ENCODE measurements around the gene SPRING1. TPM values are rescaled to one million over a fixed set of nuclear protein-coding genes. Genes with fewer than 3 reads are reported as not detected.
A peak's percentile ranks its signal among the peaks of the same experiment; 100 is the strongest.
"Not testable (repeated sequence)": the region's sequence is repeated elsewhere in the genome, so short reads cannot be mapped to it uniquely, and the experiment has no call there.

Gene SPRING1
- total and polyA plus RNA-seq, 2 donors (not counting 1 experiment from before 2014, with no cell fraction given), result 12.9 to 43.7 TPM

- H3K4me1 Mint-ChIP-seq, result peaks cover 4% of the 10 kb centered on the region
- no peaks in the 10 kb centered on the region for H3K9me3 Mint-ChIP-seq (ENCODE audit: insufficient read depth)
- H2AFZ ChIP-seq (ENCODE audit: insufficient read depth, low read depth, low read length, poor library complexity, severe bottlenecking), result no peak overlapping the region
- peak overlapping the region; percentile 54 for H3K4me2 ChIP-seq (replicated peaks; ENCODE audit: low read depth, low read length, poor library complexity, severe bottlenecking)
- H3K27me3 ChIP-seq (replicated peaks in 1 of 4; ENCODE audit: control extremely low read depth in 1 of 4, control insufficient read depth in 3 of 4, insufficient read depth in 4 of 4, low read length in 3 of 4), result no peaks in the 10 kb centered on the region
- no peak overlapping the region for H3K4me3 Mint-ChIP-seq
- DNase-seq, result no peak
- no peak overlapping the region for H3K27ac ChIP-seq (ENCODE audit: low read length in 2 of 2)
- TF ChIP-seq EZH2 (IDR thresholded peaks at IDR 0.05; ENCODE audit: borderline replicate concordance, insufficient read depth, low read depth, low read length, poor library complexity, severe bottlenecking) (no peak), CTCF (IDR thresholded peaks at IDR 0.05) (no peak)
- no peaks in the 10 kb centered on the region for H4K20me1 ChIP-seq (ENCODE audit: control insufficient read depth, insufficient read depth, low read length, poor library complexity, severe bottlenecking)
- intact Hi-C loops (cut with micrococcal nuclease), result no loop called here
- no peaks in the 10 kb centered on the region for H3K79me2 ChIP-seq (ENCODE audit: control insufficient read depth, insufficient read depth, low read length)
- H3K9me3 ChIP-seq (ENCODE audit: control extremely low read depth in 1 of 3, control insufficient read depth in 2 of 3, insufficient read depth in 1 of 3, low read length in 2 of 3), result peaks cover 0 to 7% (median 0%) of the 10 kb centered on the region in 3 donors
- CTCF ChIA-PET, result interaction anchor here (1.4 to 1.6 kb wide), 2 partner anchors 78 to 122 kb away, joined by 4 to 6 read pairs; no protein-coding TSS in a partner anchor
- H3K4me1 ChIP-seq (ENCODE audit: control insufficient read depth in 2 of 2, insufficient read depth in 2 of 2, low read length in 2 of 2), result peaks cover 0 to 2% of the 10 kb centered on the region in 2 donors
- POLR2A ChIA-PET, result no interaction called here
- no peak overlapping the region for H3K4me3 ChIP-seq (ENCODE audit: control extremely low read depth in 1 of 5, extremely low read depth in 1 of 5, insufficient read depth in 1 of 5, low read depth in 2 of 5, low read length in 4 of 5)
- no peaks in the 10 kb centered on the region for H3K27me3 Mint-ChIP-seq
- peaks cover 0 to 2% of the 10 kb centered on the region in 2 experiments for H3K36me3 ChIP-seq (replicated peaks in 1 of 2; ENCODE audit: control extremely low read depth in 1 of 2, control insufficient read depth in 1 of 2, extremely low read depth in 1 of 2, insufficient read depth in 2 of 2, low read length in 1 of 2)
- H3K9ac ChIP-seq (ENCODE audit: low read length), result no peak overlapping the region
- 97% methylated on average over 11 of the region's 11 CpGs for WGBS (ENCODE audit: insufficient coverage)
- ATAC-seq (ENCODE audit: low read depth), result no peak
- no peak overlapping the region for H3K27ac Mint-ChIP-seq
These were observed 22.8 kb upstream of the SPRING1 start for GRCh38 chr12:116760622-116761020.

GRCh38 chr12:116759783-116760621 lies 22.1 kb upstream of the SPRING1 start:
- peaks cover 0 to 2% of the 10 kb centered on the region in 2 donors for H3K4me1 ChIP-seq (ENCODE audit: control insufficient read depth in 2 of 2, insufficient read depth in 2 of 2, low read length in 2 of 2)
- no peak for TF ChIP-seq CTCF (IDR thresholded peaks at IDR 0.05)
- TF ChIP-seq EZH2 (IDR thresholded peaks at IDR 0.05; ENCODE audit: borderline replicate concordance, insufficient read depth, low read depth, low read length, poor library complexity, severe bottlenecking), result no peak
- peak overlapping the region; percentile 65 for H3K27ac Mint-ChIP-seq
- H3K36me3 ChIP-seq (replicated peaks in 1 of 2; ENCODE audit: control extremely low read depth in 1 of 2, control insufficient read depth in 1 of 2, extremely low read depth in 1 of 2, insufficient read depth in 2 of 2, low read length in 1 of 2), result peaks cover 0 to 2% of the 10 kb centered on the region in 2 experiments
- H3K9me3 Mint-ChIP-seq (ENCODE audit: insufficient read depth), result no peaks in the 10 kb centered on the region
- no peak overlapping the region for H3K27ac ChIP-seq (ENCODE audit: low read length in 2 of 2)
- peak overlapping the region; percentile 51 for H2AFZ ChIP-seq (ENCODE audit: insufficient read depth, low read depth, low read length, poor library complexity, severe bottlenecking)
- peak overlapping the region in 3 of 5 experiments; percentile 15 to 33 (median 20) for H3K4me3 ChIP-seq (ENCODE audit: control extremely low read depth in 1 of 5, extremely low read depth in 1 of 5, insufficient read depth in 1 of 5, low read depth in 2 of 5, low read length in 4 of 5)
- ATAC-seq (ENCODE audit: low read depth) (peak; percentile 47), DNase-seq (peak; percentile 36)
- no peaks in the 10 kb centered on the region for H3K27me3 ChIP-seq (replicated peaks in 1 of 4; ENCODE audit: control extremely low read depth in 1 of 4, control insufficient read depth in 3 of 4, insufficient read depth in 4 of 4, low read length in 3 of 4)
- WGBS (ENCODE audit: insufficient coverage), result 76% methylated on average over 20 of the region's 22 CpGs
- no peaks in the 10 kb centered on the region for H3K27me3 Mint-ChIP-seq
- ChIA-PET POLR2A (no interaction called here), CTCF (interaction anchor here (0.6 to 1.9 kb wide), 6 partner anchors 51 to 123 kb away, joined by 3 to 9 read pairs (median 5); partner anchors contain the start of gene HRK)
- peak overlapping the region; percentile 54 for H3K4me2 ChIP-seq (replicated peaks; ENCODE audit: low read depth, low read length, poor library complexity, severe bottlenecking)
- H4K20me1 ChIP-seq (ENCODE audit: control insufficient read depth, insufficient read depth, low read length, poor library complexity, severe bottlenecking), result no peaks in the 10 kb centered on the region
- peak overlapping the region; percentile 66 for H3K4me3 Mint-ChIP-seq
- H3K9ac ChIP-seq (ENCODE audit: low read length), result no peak overlapping the region
- intact Hi-C loops (cut with micrococcal nuclease), result loop anchor here (5.0 kb wide), 1 partner anchor 122 kb away; the partner anchor contains the start of gene HRK
- H3K9me3 ChIP-seq (ENCODE audit: control extremely low read depth in 1 of 3, control insufficient read depth in 2 of 3, insufficient read depth in 1 of 3, low read length in 2 of 3), result peaks cover 0 to 7% (median 0%) of the 10 kb centered on the region in 3 donors
- H3K79me2 ChIP-seq (ENCODE audit: control insufficient read depth, insufficient read depth, low read length), result no peaks in the 10 kb centered on the region
- peaks cover 4% of the 10 kb centered on the region for H3K4me1 Mint-ChIP-seq

GRCh38 chr12:116754783-116755182 lies 16.9 kb upstream of the SPRING1 start:
- H3K27me3 ChIP-seq (replicated peaks in 1 of 4; ENCODE audit: control extremely low read depth in 1 of 4, control insufficient read depth in 3 of 4, insufficient read depth in 4 of 4, low read length in 3 of 4); ATAC-seq (ENCODE audit: low read depth); H4K20me1 ChIP-seq (ENCODE audit: control insufficient read depth, insufficient read depth, low read length, poor library complexity, severe bottlenecking); H3K4me3 Mint-ChIP-seq; DNase-seq; H3K27me3 Mint-ChIP-seq; H3K4me2 ChIP-seq (replicated peaks; ENCODE audit: low read depth, low read length, poor library complexity, severe bottlenecking); POLR2A ChIA-PET; H3K27ac Mint-ChIP-seq; H3K9ac ChIP-seq (ENCODE audit: low read length); CTCF ChIA-PET; H3K27ac ChIP-seq (ENCODE audit: low read length in 2 of 2); H3K4me3 ChIP-seq (ENCODE audit: control extremely low read depth in 1 of 5, extremely low read depth in 1 of 5, insufficient read depth in 1 of 5, low read depth in 2 of 5, low read length in 4 of 5); H3K9me3 Mint-ChIP-seq (ENCODE audit: insufficient read depth); H3K79me2 ChIP-seq (ENCODE audit: control insufficient read depth, insufficient read depth, low read length); H3K9me3 ChIP-seq (ENCODE audit: control extremely low read depth in 1 of 3, control insufficient read depth in 2 of 3, insufficient read depth in 1 of 3, low read length in 2 of 3); H3K4me1 Mint-ChIP-seq; H3K36me3 ChIP-seq (replicated peaks in 1 of 2; ENCODE audit: control extremely low read depth in 1 of 2, control insufficient read depth in 1 of 2, extremely low read depth in 1 of 2, insufficient read depth in 2 of 2, low read length in 1 of 2); H3K4me1 ChIP-seq (ENCODE audit: control insufficient read depth in 2 of 2, insufficient read depth in 2 of 2, low read length in 2 of 2); H2AFZ ChIP-seq (ENCODE audit: insufficient read depth, low read depth, low read length, poor library complexity, severe bottlenecking): not testable (repeated sequence)
- intact Hi-C loops (cut with micrococcal nuclease), result loop anchor here (5.0 kb wide), 1 partner anchor 128 kb away; the partner anchor contains the start of gene HRK
- no CpG with 5 or more reads among the region's 1 CpG for WGBS (ENCODE audit: insufficient coverage)

Data from B cell (primary cell).